Measurements from ENCODE around the gene EIF3L. TPM values are rescaled to one million over a fixed set of nuclear protein-coding genes. Genes with fewer than 3 reads are reported as not detected.

Gene EIF3L
- total and polyA plus RNA-seq, 9 of the 15 experiments (the other 6 are each of a cell fraction or from before 2014, with no cell fraction given) = 257 to 699 (median 368) TPM

DNA sequence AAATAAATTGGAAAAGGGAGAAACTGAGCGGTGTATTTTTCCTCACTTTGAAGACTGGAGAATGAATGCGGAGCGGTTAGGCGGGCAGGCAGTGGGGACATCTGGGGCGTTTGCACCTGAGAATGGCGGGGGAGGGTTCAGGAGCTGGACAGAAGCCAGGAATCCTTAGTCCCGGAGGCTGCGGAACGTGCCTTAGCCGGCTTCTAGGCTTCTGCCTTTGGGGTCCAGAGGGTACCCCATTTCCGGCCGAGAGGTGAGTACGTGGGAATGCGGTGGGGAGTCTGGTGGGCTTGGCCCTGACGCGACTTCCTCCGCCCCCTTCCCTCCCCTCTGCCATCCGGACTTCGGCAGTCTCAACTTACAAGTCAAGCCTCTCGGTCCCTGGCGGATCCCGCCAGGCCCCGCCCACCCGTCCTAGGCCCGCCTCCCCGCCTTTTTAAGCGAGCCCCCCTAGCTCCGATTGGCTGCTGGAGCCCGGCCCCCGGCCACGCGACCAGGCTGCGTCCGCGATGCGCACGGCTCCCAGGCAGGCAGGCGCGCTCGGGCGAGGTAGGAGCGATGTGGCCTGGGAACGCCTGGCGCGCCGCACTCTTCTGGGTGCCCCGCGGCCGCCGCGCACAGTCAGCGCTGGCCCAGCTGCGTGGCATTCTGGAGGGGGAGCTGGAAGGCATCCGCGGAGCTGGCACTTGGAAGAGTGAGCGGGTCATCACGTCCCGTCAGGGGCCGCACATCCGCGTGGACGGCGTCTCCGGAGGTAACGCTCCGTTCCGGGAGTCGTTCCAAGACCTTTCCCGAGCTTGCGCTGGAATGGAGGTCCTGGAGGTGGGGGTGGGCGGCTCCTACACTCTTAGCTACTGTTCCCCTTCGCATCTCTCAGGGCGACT is 41.6 kb upstream of the EIF3L start, which contains the start of gene GCAT:
GCAT (plus strand) TSS at position 525 of the 884 bp plus-strand sequence; CDS start at position 559, 34 bp downstream.
- ChIA-PET POLR2A (interaction anchor here (0.5 to 4.5 kb wide), 7 partner anchors 10 to 89 kb away, joined by 3 to 34 read pairs (median 4); partner anchors contain the start of gene ANKRD54), CTCF (ENCODE audit: low intra/inter-chr PET ratio) (interaction anchor here (0.6 kb wide), 1 partner anchor 55 kb away, joined by 3 read pairs; no protein-coding TSS in a partner anchor)
- no TSS peak for BruUV-seq (replicated peaks)
- no peaks in the 10 kb centered on the region for H4K20me1 ChIP-seq (replicated peaks; ENCODE audit: control insufficient read depth, insufficient read depth, low read length)
- H3K36me3 ChIP-seq (ENCODE audit: control insufficient read depth, insufficient read depth, low read length) = peaks cover 18% of the 10 kb centered on the region; the same call in 2 of the 3 replicates
- in situ Hi-C loops (cut with MboI) = no loop called here
- peaks cover 32 to 50% of the 10 kb centered on the region in 2 experiments for H3K4me1 ChIP-seq (replicated peaks in 1 of 2; ENCODE audit: control insufficient read depth in 2 of 2, insufficient read depth in 2 of 2, low read length in 2 of 2)
- no peaks in the 10 kb centered on the region for H3K27me3 ChIP-seq (ENCODE audit: control insufficient read depth in 2 of 2, insufficient read depth in 2 of 2, low read length in 2 of 2)
- ATAC-seq (peak; percentile 93), FAIRE-seq (peak; percentile 92), DNase-seq (ENCODE audit: extremely low read depth in 1 of 4, low spot score in 3 of 4) (peak; percentile 97)
- no peaks in the 10 kb centered on the region for H3K9me3 ChIP-seq (replicated peaks; ENCODE audit: control insufficient read depth, insufficient read depth, low read depth, low read length)
- peak within 1 kb of the TSS; percentile 78 to 97 for H3K9ac ChIP-seq (ENCODE audit: insufficient read depth in 1 of 2, low read depth in 2 of 2, low read length in 2 of 2)
- intact Hi-C loops (cut with micrococcal nuclease) = no loop called here
- 2% methylated on average over 22 of the region's 73 CpGs for WGBS (ENCODE audit: insufficient coverage, low coverage, missing lambda C conversion rate)
- peak within 1 kb of the TSS; percentile 64 for H3K4me3 ChIP-seq
- H3K79me2 ChIP-seq (ENCODE audit: control insufficient read depth, insufficient read depth, low read length) = peaks cover 33% of the 10 kb centered on the region
- peak within 1 kb of the TSS; percentile 79 for H3K4me2 ChIP-seq (ENCODE audit: insufficient read depth, low read length)
- H3K9me1 ChIP-seq (ENCODE audit: control insufficient read depth, insufficient read depth, low read length) = no peaks in the 10 kb centered on the region
- peak within 1 kb of the TSS; percentile 69 for H3K27ac ChIP-seq (ENCODE audit: extremely low read depth, low read depth, low read length)
- H2AFZ ChIP-seq (ENCODE audit: low read depth, low read length) = peak within 1 kb of the TSS; percentile 93
- peak; percentile 68; the same call in 1 of the 2 replicates for TF ChIP-seq RB1 (IDR thresholded peaks at IDR 0.05; ENCODE audit: low read depth)
- TF ChIP-seq ZEB2 (IDR thresholded peaks at IDR 0.05) = peak; percentile 40; the same call in 1 of the 2 replicates
- TF ChIP-seq KDM1A (IDR thresholded peaks at IDR 0.05) = peak in 1 of 2 experiments; percentile 25; a peak in 1 of 4 replicates
- peak; percentile 82 for TF ChIP-seq MTA1 (IDR thresholded peaks at IDR 0.05; ENCODE audit: borderline replicate concordance)
- no peak for TF ChIP-seq ZNF586 (CRISPR knock-in tag; conservative IDR thresholded peaks at IDR 0.05)
- TF ChIP-seq DIDO1 (tag; IDR thresholded peaks at IDR 0.05; ENCODE audit: low read depth) = no peak
- TF ChIP-seq HCFC1 (IDR thresholded peaks at IDR 0.05; ENCODE audit: low read depth, low read length) = peak; percentile 46; the same call in 1 of the 2 replicates
- TF ChIP-seq PHB (CRISPR knock-in tag; IDR thresholded peaks at IDR 0.05) = no peak
- TF ChIP-seq ZNF77 (CRISPR knock-in tag; IDR thresholded peaks at IDR 0.05) = no peak
- peak in 1 of 3 experiments; percentile 52 for TF ChIP-seq YY1 (IDR thresholded peaks at IDR 0.05; ENCODE audit: borderline replicate concordance in 1 of 3, control insufficient read depth in 1 of 3, extremely low read depth in 1 of 3, insufficient read depth in 3 of 3, insufficient read length in 1 of 3, insufficient replicate concordance in 2 of 3, low read depth in 1 of 3, low read length in 2 of 3)
- no peak for TF ChIP-seq ZNF384 (IDR thresholded peaks at IDR 0.05; ENCODE audit: low read depth, low read length)
- peak; percentile 39 to 77; a peak in 2 of 4 replicates for TF ChIP-seq NONO (IDR thresholded peaks at IDR 0.05; ENCODE audit: low read depth in 2 of 2, low read length in 1 of 2)
- TF ChIP-seq, protein P1, sequence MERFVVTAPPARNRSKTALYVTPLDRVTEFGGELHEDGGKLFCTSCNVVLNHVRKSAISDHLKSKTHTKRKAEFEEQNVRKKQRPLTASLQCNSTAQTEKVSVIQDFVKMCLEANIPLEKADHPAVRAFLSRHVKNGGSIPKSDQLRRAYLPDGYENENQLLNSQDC (CRISPR knock-in tag; IDR thresholded peaks at IDR 0.05) = no peak
- TF ChIP-seq, protein P2, sequence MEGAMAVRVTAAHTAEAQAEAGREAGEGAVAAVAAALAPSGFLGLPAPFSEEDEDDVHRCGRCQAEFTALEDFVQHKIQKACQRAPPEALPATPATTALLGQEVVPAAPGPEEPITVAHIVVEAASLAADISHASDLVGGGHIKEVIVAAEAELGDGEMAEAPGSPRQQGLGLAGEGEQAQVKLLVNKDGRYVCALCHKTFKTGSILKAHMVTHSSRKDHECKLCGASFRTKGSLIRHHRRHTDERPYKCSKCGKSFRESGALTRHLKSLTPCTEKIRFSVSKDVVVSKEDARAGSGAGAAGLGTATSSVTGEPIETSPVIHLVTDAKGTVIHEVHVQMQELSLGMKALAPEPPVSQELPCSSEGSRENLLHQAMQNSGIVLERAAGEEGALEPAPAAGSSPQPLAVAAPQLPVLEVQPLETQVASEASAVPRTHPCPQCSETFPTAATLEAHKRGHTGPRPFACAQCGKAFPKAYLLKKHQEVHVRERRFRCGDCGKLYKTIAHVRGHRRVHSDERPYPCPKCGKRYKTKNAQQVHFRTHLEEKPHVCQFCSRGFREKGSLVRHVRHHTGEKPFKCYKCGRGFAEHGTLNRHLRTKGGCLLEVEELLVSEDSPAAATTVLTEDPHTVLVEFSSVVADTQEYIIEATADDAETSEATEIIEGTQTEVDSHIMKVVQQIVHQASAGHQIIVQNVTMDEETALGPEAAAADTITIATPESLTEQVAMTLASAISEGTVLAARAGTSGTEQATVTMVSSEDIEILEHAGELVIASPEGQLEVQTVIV (CRISPR knock-in tag; IDR thresholded peaks at IDR 0.05; ENCODE audit: borderline replicate concordance) = no peak
- TF ChIP-seq ATF7 (IDR thresholded peaks at IDR 0.05) = peak; percentile 73

All from K562 (cell line).